HL-60/S4 treated with phorbol 12-myristate 13-acetate at 8.2 ng/mL for 4 days and 3 days (cell line): ENCODE measurements around the gene ARL2BP.

ENCODE experiments used
- in situ Hi-C: fragments of 300-500 bp; cut with MboI; formaldehyde crosslinking; loops from 2 replicates; pipeline ENCODE4 v1.15.0; 2022; ENCODE audit warnings: low sequenced_read_pairs

Gene ARL2BP

DNA sequence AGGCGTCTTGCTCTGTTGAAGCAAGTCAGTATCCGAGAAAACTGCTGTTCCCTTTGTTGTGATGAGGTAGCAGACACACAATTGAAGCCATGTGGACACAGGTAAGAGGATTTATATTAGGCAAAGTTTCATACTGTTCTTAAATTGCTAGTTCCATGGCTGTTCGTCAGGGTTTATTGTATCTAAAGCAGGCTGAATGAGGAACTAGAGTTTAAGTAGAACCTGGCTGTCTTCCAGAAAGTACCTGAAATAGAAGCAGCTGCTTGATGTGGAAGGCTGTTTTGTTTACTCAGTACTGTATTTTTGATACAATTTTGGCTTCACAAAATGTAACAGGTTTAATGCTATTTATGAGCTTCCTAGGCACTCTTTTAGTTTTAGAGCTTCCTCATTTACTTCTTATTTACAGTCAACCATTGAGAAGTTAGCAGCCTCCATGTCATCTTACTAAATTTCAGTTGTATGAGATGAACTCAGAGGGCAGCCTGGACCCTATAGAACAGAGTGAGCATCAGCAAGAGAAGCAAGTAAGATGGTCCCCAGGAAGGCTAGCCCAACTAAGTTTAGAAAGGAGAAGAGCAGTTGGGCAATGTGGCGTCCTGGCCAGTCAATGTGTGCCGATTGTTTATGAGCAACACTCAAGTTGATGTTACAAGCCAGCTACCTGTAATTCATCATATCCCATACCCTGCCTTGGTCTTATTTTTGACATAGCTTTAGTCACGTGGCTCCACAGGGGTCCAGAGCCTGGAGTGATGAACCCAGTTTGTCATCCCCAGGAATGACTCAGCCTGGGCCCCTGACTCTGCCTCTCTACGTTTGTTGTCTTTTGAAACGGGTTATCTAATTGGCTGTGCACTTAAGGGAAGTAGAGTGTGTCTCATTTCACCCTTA is 9.7 kb upstream of the ARL2BP start:
- in situ Hi-C loops = no loop called here

DNA sequence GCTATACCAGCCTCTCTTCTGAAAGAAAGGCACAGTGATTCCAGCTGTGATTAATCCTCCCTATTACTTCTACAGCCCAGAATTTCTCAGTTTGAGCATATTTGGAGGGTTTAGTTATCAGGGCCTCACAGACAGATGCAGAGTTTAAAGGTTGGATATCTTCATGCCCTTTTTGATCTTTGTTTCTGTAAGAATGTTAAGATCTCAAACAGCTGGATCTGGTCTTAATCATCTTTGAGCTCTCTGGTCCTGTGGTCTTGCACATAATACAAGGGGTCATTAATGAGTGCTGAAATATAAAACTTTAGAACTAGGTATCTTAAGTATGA is 9.1 kb upstream of the ARL2BP start:
- in situ Hi-C loops = no loop called here

DNA sequence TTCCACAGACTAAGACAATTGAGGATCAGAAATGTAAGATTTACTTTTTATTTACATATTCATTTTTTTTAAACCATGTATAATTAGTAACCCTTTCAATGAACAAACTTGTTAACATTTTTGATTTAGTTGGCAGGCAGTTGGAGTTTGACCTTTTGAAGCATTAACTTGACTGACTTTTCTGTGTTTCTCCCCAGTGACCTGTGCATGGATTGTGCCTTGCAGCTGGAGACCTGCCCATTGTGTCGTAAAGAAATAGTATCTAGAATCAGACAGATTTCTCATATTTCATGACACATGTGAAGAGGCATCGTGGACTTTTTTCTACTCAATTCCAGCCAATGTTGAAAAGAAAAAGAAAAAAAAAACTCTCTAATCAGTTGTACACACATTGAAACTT is 6.4 kb upstream of the ARL2BP start:
- in situ Hi-C loops = no loop called here

DNA sequence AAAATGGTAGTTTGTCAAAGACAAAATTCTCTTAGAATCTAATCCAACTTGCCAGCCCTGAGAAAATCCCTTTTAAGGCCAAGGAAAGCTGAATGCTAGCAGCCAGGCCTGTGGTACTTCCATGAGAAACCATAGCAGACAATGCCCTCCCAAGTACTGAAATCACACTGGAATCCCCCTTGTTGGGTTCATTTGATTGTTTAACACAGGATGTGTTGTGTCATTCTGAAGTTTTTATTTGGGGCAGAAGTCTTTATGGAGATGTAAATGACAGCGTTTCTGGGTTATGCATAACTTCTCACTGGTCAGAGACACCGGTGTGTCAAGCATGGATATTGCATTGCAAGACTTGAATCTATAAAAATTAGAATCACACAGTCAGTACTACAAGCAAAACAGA is 6.0 kb upstream of the ARL2BP start:
- in situ Hi-C loops = no loop called here

DNA sequence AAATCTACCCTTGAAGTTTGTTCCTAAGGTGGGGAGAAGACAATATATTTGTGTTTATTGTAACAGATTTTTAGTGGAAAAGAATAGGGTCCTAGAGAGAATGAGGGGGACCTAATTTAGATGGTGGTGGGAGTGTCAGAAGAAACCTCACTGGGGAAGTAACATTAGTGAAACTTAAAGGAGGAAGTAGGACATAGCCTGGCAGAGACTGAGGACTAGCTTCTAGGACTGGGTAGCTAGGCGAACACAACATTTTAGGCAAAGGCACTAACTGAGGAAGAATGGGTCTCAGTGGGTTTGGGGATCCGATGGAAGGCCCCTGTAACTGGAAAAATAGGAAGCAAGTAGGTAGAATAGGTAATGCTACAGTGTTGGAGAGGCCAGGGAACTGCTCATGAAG is 4.2 kb upstream of the ARL2BP start:
- in situ Hi-C loops = no loop called here

DNA sequence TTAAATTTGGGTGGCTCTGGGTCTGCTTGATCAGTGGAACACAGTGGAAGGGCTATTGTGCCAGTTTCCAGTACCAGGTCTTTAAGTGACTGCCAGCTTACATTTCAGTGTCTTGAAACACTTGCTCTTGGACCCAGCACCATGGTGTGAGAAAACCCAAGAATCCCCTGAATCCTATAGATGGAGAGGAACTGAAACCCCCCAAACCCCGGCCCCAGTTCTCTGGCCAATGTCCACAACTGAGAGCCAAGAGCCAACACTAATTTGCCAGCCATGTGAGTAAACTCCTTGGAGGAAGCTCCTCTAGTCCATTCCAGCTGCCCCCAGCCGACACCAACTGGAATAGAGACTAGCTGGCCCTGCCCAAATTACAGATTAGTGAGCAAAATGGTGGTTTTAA is 2.4 kb upstream of the ARL2BP start:
- in situ Hi-C loops = no loop called here

DNA sequence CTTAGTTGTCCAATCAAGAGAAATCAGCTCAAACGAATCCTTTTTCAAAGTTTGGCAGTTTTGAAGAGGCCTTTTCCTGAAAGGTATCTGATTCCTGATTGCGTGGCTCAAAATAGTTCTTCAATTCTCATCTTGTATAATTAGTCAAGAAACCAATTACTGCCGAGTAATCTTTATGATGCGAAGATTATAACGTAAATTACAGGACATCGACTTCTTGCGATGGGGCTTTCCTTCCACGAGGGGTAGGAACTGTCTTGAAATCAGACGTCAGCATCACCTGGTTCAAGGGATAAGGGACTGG is 644 bp upstream of the ARL2BP start:
- in situ Hi-C loops = no loop called here

DNA sequence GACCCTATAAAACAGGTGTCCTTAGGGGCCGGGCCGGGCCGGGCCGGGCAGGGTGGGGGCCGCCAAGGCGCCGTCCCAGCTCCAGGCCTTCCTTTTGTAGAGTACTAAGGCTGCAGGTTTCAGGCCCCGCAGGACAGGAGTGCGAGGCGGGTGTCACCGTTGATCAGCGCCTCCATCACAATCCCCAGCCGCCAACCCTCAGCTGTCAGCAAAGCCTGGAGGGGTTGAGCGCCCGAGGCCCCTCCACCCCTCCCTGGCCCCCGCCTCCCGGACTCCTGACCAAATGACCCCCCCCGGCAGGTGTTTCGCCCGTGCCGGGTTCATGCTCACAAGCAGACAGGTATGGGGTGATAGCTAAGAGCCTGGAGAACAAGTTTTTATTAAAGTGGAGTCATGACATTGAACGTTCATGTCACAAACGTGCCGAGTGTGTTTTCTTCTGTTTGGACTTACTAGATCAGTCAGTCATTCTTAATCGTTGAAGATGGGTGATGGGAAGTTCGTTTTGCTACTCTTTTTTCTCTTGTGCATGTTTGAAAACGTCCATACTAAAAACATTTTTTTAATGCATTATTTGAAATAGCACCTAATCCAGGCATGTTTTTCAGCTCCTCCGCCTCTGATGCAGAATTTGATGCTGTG is 534 bp downstream of the ARL2BP start:
- in situ Hi-C loops = no loop called here

DNA sequence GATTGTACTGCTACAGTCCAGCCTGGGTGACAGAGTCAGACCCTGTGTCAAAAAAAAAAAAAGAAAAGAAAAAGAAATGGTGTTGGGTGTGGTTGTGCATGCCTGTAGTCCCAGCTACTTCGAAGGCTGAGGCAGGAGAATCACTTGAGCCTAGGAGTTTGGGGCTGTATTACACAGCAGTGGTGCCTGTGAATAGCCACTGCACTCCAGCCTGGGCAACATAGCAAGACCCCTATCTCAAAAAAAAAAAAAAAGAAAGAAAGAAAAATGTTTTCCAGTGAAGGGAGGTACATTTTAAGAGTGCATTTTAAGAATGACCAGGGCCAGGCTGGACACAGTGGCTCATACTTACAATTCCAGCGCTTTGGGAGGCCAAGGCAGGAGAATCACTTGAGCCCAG is 6.3 kb downstream of the ARL2BP start:
- in situ Hi-C loops = no loop called here

DNA sequence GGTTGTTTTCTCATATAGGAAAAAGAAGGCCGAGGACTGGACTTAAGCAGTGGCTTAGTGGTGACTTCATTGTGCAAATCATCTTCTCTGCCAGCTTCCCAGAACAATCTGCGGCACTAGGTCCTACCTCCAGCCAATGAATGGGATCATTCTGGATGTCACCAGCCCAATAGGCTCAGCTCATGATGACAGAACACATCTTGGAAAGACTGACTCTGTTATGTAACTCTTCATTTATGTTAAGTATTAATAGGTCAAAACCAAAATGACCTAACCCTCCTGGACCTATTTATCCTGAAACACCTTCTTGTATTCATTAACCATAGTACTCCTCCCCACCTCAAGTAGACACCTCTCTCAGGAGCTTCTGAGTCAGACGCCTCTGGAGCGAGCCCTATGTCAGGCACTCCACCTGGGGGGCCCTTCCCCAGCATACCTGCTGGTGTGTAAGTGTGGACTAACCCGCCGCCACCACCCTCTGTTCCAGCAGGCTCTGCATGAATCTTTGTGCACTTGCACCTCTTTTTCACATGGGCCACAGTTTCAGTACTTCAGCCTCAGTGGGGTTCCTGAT is 7.2 kb downstream of the ARL2BP start:
- in situ Hi-C loops = no loop called here

DNA sequence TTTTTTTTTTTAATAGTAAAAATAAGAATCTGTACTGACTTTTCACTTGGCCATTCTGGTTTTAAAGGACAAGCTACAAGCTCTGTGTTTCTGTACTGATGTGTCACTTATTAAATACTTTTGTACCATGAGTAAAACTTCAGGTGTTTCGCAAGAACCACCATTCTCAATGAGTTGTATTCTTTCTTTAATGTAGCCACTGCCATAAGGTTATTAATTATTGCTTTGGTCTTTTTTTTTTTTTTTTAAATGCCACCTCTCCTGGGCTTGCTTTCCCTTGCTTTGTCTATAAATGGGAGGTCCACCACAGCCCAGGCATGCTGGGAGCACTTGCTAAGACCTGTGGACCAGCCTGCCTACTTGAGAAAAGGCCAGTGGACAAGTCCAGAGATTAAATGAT is 8.4 kb downstream of the ARL2BP start:
- in situ Hi-C loops = no loop called here

DNA sequence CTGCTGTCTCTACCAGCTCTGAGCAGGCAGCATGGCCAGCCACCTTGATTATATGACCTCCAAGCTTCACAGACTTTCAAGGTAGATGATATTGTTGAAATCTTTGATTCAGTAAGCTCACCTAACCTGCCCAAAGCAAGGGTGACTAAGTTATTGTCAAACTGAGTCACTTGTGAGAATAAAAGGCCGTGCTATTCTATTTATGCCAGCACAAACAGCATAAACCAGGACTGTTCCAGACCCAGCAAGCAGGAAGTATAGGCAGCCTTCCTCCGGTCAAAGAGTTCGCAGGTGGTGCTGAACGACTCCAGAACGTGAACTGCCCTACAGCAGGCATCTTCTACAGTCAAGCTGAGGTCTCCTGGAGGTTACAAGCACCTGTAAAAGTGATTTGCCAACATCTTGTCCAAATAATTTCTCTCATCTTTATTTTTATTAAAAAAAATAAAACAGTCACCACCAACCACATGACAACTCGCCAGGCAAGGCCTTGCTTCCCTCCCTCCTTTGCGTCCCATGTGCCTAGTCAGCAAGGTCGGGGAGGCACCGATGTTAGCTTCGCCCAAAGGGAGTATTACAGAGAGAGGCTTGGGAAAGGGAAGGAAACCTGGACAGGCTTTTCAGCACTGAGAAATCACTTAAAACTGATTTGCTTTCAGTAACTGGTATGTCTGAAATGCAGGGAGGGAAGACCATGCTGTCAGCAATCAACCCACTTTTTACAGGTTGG is 10.8 kb downstream of the ARL2BP start:
- in situ Hi-C loops = no loop called here

DNA sequence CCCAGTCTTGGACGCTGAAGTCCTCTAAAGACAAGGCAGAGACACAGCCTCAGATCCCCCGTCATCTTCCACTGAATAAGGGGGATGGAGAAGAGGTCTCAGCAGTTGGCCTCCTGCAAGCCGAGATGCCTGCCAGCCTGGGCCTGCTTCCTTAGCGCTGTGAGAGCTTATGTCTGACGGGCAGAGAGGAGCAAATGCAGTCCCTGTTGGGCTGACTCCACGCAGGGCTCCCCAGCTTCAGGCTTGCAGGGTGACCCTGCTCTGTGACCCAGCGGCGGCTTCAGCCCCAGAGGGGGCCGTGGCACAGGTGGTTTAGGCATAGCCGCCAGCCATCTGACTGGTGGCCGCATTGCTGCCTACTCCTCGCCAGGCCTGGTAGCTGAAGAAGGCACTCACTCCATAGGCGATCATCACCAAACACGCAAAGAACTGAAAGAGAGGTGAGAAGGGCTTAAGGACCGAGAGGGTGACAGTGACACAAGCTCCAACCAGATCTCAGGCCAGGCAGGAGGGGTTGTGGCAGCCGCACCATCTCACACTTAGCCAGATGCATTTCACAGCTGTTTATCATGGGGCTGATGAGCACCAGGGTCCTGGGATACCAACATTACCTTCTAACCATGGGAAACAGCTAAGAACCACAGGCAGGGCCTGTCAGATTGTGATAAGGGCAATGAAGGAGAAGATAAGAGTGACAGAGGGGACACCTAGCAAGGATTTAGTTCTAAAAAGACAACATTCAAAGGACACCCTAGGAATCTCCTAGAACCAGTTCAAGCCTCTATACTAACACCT is 11.7 kb downstream of the ARL2BP start:
- in situ Hi-C loops = no loop called here

DNA sequence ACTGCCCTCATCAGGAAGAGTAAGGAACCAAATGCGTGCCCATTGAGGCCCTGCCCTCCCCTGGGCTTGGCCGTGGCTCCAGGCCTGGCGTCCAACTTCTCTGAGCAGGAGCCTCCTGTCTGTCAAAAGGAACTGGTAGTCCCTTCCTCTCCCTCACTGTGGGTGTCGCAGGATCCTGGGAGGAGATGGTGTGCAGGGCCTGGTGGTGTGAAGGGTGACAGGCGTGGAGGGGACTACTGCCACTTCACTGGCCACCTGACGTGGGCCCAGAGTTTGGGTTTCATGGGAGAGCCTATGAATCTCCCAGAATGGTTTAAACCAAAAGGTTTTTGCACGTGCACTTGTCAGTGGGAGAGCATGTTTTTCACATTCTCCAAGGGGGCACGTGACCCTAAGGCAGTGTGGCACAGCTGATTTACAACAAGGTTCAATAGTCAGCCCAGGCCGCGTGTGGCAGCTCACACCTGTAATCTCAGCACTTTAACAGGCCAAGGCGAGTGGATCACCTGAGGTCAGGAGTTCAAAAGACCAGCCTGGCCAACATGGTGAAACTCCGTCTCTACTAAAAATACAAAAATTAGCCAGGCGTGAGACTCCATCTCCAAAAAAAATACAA is 12.5 kb downstream of the ARL2BP start:
- in situ Hi-C loops = no loop called here

DNA sequence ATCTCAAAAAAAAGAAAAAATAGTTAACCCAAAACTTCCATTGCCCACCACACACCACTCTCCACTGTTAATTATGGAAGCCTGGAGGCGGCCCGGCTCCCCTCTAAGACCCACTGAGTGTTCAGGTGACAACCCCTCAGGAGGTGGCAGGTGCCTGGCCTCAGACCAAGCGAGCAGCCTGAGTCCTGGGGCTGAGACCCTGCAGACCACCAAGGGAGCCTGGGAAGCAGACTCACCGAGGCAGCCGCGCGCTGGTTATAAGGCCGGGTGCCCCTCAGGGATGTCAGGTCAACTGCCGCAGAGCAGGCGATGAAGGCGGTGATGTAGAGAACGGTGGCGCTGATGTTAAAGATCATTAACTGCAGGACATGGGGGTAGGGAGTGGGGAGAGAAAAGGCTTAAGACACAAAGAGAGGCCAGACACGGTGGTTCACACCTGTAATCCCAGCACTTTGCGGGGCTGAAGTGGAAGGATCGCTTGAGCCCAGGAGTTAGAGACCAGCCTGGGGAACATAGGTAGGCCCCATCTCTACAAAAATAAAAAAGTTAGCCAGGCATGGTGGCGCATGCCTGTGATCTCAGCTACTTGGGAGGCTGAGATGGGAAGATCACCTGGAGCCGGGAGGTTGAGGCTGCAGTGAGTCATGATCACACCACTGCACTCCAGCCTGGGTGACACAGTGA is 13.3 kb downstream of the ARL2BP start:
- in situ Hi-C loops = no loop called here

DNA sequence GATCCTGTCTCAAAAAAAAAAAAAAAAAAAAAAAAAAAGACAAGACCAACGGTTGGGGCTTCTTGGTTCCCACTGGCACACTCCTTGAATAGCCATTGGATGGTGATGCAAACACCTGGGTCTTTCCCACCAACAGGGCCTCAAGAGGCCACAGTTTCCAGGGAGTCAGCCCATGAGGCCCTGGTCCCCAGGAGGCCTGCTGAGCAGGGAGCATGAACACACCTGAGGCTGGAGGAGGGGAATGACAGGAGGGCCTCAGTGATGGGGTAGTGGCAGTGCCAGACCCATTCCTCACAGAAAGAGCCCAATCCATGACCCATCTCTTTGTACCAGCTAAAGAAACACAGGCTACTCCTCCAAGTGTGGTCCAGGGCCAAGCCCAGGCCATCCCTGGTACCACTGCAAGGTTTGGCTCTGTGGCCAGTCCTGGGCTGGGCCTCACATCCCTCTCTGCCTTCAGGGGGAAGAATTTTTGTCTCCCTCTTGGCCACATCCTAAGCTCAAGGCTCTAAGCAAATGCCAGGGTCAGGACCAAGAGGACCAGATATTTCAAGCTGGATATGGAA is 13.9 kb downstream of the ARL2BP start:
- in situ Hi-C loops = no loop called here

DNA sequence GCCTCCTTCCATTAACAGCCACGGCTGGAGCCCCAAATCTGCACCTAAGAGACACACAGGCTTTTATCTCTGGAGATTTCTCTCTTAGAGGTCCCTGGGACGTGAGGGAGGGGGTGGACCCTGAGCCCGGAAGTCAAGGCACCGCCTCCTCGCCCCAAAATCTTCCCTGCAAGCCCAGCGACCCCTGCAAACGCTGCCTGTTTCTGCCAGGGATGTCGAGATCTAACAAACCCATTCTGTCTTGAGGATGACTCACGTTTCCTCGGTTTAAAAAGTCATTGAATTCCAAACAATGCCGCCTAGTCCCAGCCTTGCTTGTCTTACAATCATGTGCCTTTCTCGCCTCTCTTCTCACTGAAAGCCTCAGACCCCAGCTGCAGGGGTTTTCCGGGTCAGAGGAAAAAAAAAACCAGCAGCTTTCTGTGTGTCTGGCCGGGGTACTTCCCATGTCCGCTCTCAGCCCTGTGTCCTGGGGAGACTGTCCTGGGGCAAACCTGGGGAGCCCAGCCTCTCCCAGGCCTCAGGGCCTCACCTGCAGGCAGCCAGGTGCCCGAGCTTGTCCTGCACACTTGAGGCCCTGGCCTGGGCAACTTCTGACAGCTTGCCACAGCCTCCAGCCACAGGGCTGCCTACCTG is 15.4 kb downstream of the ARL2BP start:
- in situ Hi-C loops = no loop called here

DNA sequence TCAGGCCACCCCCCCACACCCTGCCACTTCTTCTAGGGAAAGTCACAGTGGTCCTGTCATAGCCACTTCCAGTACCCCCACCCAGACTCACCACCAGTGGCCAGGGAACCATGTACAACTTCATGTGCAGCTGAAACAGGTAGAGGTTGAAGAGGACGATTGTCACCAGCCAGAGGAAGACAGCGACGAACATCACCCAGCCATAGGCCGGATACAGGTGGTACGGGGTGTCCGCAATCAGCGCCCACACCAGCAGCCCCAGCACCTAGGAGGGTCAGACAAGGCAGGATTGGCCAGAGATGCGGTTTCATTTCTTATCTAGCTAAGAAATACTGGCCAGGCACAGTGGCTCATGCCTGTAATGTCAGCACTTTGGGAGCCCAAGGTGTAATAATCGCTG is 16.7 kb downstream of the ARL2BP start:
- in situ Hi-C loops = no loop called here

DNA sequence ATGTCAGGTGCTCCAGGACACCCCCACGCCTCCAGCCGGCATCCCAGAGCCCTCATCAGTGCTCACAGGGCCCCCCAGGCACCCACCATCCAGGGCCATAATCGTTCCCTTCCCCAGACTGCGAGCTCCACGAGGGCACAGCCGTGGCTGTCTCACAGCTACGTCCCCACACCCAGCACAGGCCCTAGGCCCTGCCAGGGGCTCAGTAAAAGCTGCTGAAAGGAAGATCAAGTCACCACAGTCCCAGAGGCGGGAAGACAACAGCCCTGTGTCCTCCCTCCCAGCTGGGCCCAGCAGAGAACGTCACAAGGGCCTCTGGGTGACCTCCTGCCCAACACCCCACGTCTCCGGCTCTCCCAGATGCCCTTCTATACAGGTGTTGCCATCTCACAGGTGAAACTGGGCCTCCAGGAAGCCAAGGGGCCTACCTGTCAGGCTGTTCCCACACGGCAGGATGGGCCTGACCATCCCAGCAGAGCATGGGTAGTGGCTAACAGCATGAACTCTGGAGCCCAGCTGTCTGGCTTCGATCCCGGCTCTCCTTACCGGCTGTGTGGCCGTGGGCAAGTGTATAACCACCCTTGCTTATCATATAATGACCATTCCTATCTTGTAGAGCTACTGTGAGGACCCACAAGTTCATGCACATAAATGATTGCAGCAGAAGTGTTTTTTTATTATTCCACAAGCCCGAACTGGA is 17.9 kb downstream of the ARL2BP start:
- in situ Hi-C loops = no loop called here
